A673 (cell line): Measurements from ENCODE around the gene IKZF3. TPM values are rescaled to one million over a fixed set of nuclear protein-coding genes. Genes with fewer than 3 reads are reported as not detected.
"Not testable (repeated sequence)": the region's sequence is repeated elsewhere in the genome, so short reads cannot be mapped to it uniquely, and the experiment has no call there.

Experiments
- BruUV-seq: library from RNA; stranded (reverse); fragments of 400-500 nt; replicated peaks from 2 replicates; lab custom pipeline; 2021; lab: Mats Ljungman, UMichigan
- CTCF ChIA-PET: fragments of 300-600 bp; sonication (Branson Sonifier 250); formaldehyde crosslinking; loops from one replicate; lab custom pipeline; 2022; ENCODE audit warnings: antibody characterized with exemption; lab: Charles Lee
- POLR2A ChIA-PET: fragments of 300-600 bp; sonication (Branson Sonifier 250); formaldehyde crosslinking; loops from one replicate; lab custom pipeline; 2022; ENCODE audit warnings: antibody characterized with exemption; ENCODE audit not compliant: low non-redundant PET; lab: Charles Lee
- DNase-seq: peaks from one replicate; pipeline ENCODE4 v3.0.0-alpha.2; 2015; ENCODE audit warnings: low spot score
- H3K27ac ChIP-seq: fragments of 200-600 bp; sonication (generic); 2 replicates; pipeline ENCODE4 v1.5.1; 2016; ENCODE audit warnings: mixed run types, low read depth, mild to moderate bottlenecking, mixed read lengths, antibody characterized with exemption, low read length; ENCODE audit not compliant: poor library complexity, severe bottlenecking
- H3K27me3 ChIP-seq: fragments of 200-600 bp; sonication (generic); replicated peaks from 2 replicates; pipeline ENCODE4 v1.6.1; 2017; ENCODE audit warnings: mixed run types, low read depth, mild to moderate bottlenecking, mixed read lengths, antibody characterized with exemption, low read length; ENCODE audit not compliant: insufficient read depth, poor library complexity
- H3K36me3 ChIP-seq: fragments of 200-600 bp; sonication (generic); 2 replicates; pipeline ENCODE4 v1.6.1; 2016; ENCODE audit warnings: mixed run types, mild to moderate bottlenecking, mixed read lengths, antibody characterized with exemption, low read length; ENCODE audit not compliant: insufficient read depth, poor library complexity, severe bottlenecking
- H3K4me1 ChIP-seq: fragments of 200-600 bp; sonication (generic); 2 replicates; pipeline ENCODE4 v1.6.1; 2017; ENCODE audit warnings: mixed run types, mild to moderate bottlenecking, mixed read lengths, antibody characterized with exemption, low read length; ENCODE audit not compliant: insufficient read depth, poor library complexity, severe bottlenecking
- H3K4me3 ChIP-seq: fragments of 200-600 bp; sonication (generic); 2 replicates; pipeline ENCODE4 v1.5.1; 2016; ENCODE audit warnings: low read depth, mixed run types, mild to moderate bottlenecking, mixed read lengths, low read length; ENCODE audit not compliant: poor library complexity, severe bottlenecking
- H3K9me3 ChIP-seq: fragments of 200-600 bp; sonication (generic); 2 replicates; pipeline ENCODE4 v1.6.1; 2016; ENCODE audit warnings: mixed run types, low read depth, mild to moderate bottlenecking, mixed read lengths, antibody characterized with exemption, low read length; ENCODE audit not compliant: poor library complexity, severe bottlenecking
- EZH2 ChIP-seq: fragments of 200-600 bp; sonication (generic); IDR thresholded peaks from 2 replicates; pipeline ENCODE4 v1.6.1; 2017; ENCODE audit warnings: borderline replicate concordance, low read depth, mild to moderate bottlenecking, mixed read lengths, antibody characterized with exemption, low read length; ENCODE audit not compliant: poor library complexity, severe bottlenecking
- intact Hi-C: fragments of 100-400 bp; cut with micrococcal nuclease; formaldehyde crosslinking; loops from one replicate; pipeline ENCODE4 v1.10.0; 2022; ENCODE audit not compliant: unreplicated experiment
- total RNA-seq: library from RNA; stranded (reverse); gene quantifications from 2 replicates; pipeline ENCODE4 v1.2.3, GENCODE V29; 2021
- TF ChIP-seq, protein P1 (sequence below): fragments of 300-800, 200-600 bp; sonication (generic); conservative IDR thresholded peaks from 2 replicates; pipeline ENCODE4 v1.5.1; 2017; ENCODE audit warnings: low read depth, mild to moderate bottlenecking, antibody characterized with exemption, low read length, moderate library complexity, mixed read lengths

IKZF3 gene
- total RNA-seq, 1 experiment from 2014 or later, result not detected

DNA sequence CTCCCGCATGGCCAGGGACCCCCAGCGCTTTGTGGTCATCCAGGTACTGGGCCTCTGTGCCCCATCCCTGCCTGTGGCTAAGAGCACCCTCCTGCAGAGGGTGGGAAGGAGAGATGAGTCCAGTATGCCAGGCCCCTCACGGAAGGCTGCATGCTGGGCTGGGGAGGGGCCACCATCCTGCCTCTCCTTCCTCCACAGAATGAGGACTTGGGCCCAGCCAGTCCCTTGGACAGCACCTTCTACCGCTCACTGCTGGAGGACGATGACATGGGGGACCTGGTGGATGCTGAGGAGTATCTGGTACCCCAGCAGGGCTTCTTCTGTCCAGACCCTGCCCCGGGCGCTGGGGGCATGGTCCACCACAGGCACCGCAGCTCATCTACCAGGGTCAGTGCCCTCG, 137.5 kb downstream of the IKZF3 start:
- DNase-seq, result no peak
- ChIA-PET CTCF (no interaction called here), POLR2A (no interaction called here)
- Histone ChIP-seq H3K27ac (no peak overlapping the region), H3K4me3 (no peak overlapping the region), H3K9me3 (no peaks in the 10 kb centered on the region), H3K4me1 (no peaks in the 10 kb centered on the region), H3K36me3 (no peaks in the 10 kb centered on the region), H3K27me3 (no peaks in the 10 kb centered on the region)
- BruUV-seq, result no TSS peak
- intact Hi-C loops, result no loop called here
- TF ChIP-seq, protein P1, sequence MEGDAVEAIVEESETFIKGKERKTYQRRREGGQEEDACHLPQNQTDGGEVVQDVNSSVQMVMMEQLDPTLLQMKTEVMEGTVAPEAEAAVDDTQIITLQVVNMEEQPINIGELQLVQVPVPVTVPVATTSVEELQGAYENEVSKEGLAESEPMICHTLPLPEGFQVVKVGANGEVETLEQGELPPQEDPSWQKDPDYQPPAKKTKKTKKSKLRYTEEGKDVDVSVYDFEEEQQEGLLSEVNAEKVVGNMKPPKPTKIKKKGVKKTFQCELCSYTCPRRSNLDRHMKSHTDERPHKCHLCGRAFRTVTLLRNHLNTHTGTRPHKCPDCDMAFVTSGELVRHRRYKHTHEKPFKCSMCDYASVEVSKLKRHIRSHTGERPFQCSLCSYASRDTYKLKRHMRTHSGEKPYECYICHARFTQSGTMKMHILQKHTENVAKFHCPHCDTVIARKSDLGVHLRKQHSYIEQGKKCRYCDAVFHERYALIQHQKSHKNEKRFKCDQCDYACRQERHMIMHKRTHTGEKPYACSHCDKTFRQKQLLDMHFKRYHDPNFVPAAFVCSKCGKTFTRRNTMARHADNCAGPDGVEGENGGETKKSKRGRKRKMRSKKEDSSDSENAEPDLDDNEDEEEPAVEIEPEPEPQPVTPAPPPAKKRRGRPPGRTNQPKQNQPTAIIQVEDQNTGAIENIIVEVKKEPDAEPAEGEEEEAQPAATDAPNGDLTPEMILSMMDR, result no peak
- TF ChIP-seq EZH2, result no peak

DNA sequence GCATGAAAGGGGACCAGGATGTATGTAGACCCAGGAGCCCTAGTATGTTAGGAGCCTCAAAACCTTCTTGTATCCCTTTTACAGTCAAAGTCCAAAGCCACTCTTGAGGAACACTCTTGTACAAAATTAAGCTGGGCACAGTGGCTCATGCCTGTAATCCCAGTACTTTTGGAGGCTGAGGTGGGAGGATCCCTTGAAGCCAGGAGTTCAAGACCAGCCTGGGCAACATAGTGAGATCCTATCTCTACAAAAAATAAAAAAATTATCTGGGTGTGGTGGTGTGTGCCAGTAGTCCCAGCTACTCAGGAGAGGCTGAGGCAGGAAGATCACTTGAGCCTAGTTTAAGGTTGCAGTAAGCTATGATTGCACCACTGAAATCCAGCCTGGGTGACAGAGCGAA, 138.2 kb downstream of the IKZF3 start:
- BruUV-seq, H3K27ac ChIP-seq, CTCF ChIA-PET, intact Hi-C loops, H3K4me1 ChIP-seq, POLR2A ChIA-PET, H3K4me3 ChIP-seq, DNase-seq, H3K9me3 ChIP-seq, H3K27me3 ChIP-seq, H3K36me3 ChIP-seq: not testable (repeated sequence)

DNA sequence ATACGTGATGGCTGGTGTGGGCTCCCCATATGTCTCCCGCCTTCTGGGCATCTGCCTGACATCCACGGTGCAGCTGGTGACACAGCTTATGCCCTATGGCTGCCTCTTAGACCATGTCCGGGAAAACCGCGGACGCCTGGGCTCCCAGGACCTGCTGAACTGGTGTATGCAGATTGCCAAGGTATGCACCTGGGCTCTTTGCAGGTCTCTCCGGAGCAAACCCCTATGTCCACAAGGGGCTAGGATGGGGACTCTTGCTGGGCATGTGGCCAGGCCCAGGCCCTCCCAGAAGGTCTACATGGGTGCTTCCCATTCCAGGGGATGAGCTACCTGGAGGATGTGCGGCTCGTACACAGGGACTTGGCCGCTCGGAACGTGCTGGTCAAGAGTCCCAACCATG, 139.4 kb downstream of the IKZF3 start:
- BruUV-seq, result no TSS peak
- TF ChIP-seq, protein P1, result no peak
- TF ChIP-seq EZH2, result no peak
- ChIA-PET CTCF (no interaction called here), POLR2A (no interaction called here)
- Histone ChIP-seq H3K4me3 (no peak overlapping the region), H3K36me3 (no peaks in the 10 kb centered on the region), H3K9me3 (no peaks in the 10 kb centered on the region), H3K4me1 (no peaks in the 10 kb centered on the region), H3K27ac (no peak overlapping the region), H3K27me3 (no peaks in the 10 kb centered on the region)
- intact Hi-C loops, result no loop called here
- no peak for DNase-seq

DNA sequence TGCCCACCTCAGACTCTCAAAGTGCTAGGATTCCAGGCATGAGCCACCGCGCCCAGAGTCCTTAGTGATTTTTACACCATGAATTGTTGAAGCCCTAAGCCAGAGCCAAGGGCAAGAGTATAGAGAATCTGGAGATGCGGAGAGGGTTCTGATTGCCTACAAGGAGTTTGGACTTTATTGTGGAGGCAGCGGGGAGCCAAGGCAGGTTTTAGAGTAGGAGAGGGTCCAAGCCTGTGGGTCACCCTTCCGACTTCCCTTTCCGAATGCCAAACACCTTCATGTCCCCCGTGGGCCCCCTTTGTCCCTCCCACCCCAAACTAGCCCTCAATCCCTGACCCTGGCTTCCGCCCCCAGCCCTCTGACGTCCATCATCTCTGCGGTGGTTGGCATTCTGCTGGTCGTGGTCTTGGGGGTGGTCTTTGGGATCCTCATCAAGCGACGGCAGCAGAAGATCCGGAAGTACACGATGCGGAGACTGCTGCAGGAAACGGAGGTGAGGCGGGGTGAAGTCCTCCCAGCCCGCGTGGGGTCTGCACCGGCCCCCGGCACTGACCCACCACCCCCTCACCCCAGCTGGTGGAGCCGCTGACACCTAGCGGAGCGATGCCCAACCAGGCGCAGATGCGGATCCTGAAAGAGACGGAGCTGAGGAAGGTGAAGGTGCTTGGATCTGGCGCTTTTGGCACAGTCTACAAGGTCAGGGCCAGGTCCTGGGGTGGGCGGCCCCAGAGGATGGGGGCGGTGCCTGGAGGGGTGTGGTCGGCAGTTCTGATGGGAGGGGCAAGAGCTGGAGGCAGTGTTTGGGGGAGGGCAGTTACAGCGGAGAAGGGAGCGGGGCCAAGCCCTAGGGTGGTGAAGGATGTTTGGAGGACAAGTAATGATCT, 140.9 kb downstream of the IKZF3 start:
- no TSS peak for BruUV-seq
- TF ChIP-seq, protein P1, result no peak
- no peak for TF ChIP-seq EZH2
- DNase-seq, result no peak
- no peak overlapping the region for H3K4me3 ChIP-seq
- H3K36me3 ChIP-seq, result no peaks in the 10 kb centered on the region
- POLR2A ChIA-PET, result interaction anchor here (0.6 kb wide), 1 partner anchor 1116 kb away, joined by 3 read pairs; no protein-coding TSS in a partner anchor
- H3K9me3 ChIP-seq, result no peaks in the 10 kb centered on the region
- CTCF ChIA-PET, result no interaction called here
- intact Hi-C loops, result no loop called here
- no peak overlapping the region for H3K27ac ChIP-seq
- no peaks in the 10 kb centered on the region for H3K27me3 ChIP-seq
- H3K4me1 ChIP-seq, result no peaks in the 10 kb centered on the region
